ENCODE data around the gene CDC14A.
"Not testable (repeated sequence)": the region's sequence is repeated elsewhere in the genome, so short reads cannot be mapped to it uniquely, and the experiment has no call there.

Gene CDC14A

DNA sequence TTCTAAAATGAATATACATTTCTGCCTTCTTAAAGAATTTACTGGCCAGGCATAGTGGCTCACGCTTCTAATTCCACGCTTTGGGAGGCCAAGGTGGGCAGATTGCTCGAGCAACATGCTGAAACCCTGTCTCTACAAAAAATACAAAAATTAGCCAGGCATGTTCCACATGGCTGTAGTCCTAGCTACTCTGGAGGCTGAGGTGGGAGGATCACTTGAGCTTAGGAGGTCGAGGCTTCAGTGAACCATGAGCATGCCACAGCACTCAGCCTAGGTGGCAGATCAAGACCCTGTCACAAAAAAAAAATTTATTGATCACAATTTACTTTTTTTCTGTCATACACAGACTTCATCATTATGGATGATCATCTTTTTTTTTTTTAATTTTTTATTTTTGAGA, 11.5 kb downstream of the CDC14A start:
- no peak for DNase-seq

DNA sequence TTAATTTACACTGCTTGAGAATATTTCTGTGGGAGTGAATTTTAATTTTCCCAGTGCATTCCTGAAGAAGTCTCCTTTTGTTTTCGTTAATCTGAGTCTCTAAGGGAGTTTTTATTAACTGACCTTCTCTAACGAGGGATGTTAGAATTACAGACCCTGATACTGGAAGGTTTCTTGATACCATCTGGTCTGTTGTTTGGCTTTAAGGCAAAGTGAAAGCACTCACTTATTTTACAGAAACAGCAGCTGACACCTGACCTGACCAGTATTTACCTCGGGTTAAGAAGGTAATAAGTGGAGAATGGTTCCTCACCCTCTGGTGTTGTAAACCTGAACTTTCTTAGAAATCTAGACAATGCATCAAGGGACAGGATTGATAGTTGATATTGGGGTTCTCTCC, 12.4 kb downstream of the CDC14A start:
- no peak for DNase-seq

GRCh38 chr1:100366209-100366525, 13.9 kb downstream of the CDC14A start:
- DNase-seq, result no peak

DNA sequence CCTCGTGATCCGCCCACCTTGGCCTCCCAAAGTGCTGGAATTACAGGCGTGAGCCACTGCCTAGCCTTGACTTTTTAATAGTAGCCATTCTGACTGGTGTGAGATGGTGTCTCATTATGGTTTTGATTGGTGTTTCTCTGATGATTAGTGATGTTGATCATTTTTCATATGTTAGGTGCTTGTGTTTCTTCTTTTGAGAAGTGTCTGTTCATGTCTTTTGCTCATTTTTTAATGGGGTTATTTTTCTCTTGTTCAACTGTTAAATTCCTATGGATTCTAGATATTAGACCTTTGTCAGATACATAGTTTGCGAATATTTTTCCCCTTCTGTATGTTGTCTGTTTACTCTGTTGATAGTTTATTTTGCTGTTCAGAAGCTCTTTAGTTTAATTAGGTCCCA, 17.0 kb downstream of the CDC14A start:
- DNase-seq, result not testable (repeated sequence)

GRCh38 chr1:100373953-100374352, 21.6 kb downstream of the CDC14A start:
- DNase-seq, result not testable (repeated sequence)

DNA sequence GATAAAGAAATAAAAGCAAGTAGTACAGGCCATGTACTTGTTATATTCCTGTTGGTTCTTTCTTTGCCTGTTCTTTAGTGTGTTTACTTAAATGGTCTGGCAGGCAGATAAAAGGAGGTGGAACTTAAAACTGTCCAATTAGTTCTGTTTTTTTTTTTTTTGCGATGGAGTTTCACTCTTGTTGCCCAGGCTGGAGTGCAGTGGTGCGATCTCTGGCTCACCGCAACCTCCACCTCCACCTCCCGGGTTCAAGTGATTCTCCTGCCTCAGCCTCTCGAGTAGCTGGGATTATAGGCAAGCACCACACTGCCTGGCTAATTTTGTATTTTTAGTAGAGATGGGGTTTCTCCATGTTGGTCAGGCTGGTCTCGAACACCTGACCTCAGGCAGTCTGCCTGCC, 24.6 kb downstream of the CDC14A start:
- DNase-seq, result not testable (repeated sequence)

DNA sequence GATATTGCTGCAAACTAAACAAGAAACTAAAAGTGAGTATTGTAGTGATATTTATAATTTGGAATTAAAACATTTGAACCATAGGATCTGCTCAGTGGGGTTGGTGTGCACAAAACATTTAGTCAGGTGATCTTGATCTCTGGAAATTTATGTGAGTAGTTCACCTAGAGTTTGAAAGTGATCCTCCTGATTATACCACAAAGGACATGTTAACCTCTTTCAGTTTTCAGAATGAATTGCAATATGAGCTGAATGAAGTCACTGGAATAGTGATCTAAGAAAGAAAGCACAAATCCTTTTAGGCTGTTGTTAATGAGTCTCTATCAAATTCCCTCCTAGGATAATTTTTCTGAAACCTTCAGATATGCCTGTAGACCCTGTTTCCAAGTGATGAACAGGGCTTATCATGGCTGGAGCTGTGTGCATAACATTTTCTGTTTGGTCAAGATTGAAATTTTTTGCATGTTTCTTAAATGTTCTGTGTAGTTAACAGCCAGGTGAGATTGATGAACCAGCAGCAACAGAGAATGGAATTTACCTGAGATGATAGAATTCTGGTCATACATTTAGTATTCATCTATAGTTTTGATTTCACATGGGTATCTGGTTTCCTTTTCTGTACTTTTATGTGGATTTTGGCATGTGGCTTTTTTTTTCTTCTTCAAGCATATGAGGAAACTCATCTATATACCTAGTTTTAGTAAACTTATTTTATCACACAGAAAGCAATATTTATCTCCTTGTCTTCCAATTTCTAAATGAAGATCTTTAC, 25.5 kb downstream of the CDC14A start:
- no peak for DNase-seq

- no peak for DNase-seq
Observed at GRCh38 chr1:100378956-100379355, 26.6 kb downstream of the CDC14A start.

DNA sequence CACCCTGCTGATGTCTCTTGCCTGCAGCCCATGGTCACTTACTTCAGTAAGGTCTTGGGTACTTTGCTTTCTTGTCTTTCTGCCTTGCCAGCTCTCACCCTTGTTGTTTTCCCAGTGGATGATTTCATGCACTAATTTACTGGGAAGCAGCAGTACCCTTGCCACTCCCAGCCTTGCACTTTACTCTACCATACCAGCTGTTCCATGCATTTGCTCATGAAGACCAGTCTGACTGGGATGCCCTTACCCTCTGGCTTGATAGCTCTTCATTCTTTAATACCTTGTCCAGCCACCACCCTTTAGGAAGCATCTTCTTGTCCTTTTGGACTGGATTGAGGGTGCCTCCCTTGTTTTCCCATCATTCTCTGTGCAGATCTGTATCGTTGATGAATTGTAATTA, 28.3 kb downstream of the CDC14A start:
- DNase-seq, result no peak

- DNase-seq, result no peak
Observed at GRCh38 chr1:100382657-100383056, 30.4 kb downstream of the CDC14A start.

DNA sequence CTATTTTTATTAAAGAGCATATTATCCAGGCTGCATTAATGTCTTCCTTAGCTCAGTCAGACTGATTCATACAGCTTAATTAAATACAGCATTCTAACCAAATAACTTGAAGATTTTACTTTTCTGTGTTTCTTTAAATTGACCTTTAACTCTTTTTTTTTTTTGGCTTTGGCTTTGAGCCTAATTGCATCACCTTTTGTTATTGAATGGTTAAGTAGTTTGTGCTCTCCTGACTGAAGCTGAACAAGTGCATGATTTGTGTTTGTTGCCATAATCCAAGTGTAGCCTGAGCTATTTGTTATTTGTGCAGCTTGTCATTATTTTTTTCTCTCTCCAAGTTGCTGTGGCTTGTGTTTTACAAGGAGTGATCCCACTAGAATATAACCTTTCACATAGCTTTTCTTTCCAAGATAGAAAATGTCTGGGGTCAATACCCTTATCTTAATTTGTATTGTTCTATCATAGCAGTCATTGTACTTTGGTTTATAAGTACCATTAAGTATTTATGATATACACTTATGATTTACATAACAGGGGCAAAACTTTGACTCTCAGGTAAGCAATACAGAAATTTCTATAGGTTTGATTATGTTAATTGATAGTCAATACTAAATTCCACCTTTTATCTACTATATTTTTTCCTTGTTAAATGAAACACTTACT, 31.6 kb downstream of the CDC14A start:
- DNase-seq, result no peak

GRCh38 chr1:100387209-100387608, 34.9 kb downstream of the CDC14A start:
- no peak for DNase-seq

GRCh38 chr1:100387657-100388350, 35.5 kb downstream of the CDC14A start:
- DNase-seq, result no peak

DNA sequence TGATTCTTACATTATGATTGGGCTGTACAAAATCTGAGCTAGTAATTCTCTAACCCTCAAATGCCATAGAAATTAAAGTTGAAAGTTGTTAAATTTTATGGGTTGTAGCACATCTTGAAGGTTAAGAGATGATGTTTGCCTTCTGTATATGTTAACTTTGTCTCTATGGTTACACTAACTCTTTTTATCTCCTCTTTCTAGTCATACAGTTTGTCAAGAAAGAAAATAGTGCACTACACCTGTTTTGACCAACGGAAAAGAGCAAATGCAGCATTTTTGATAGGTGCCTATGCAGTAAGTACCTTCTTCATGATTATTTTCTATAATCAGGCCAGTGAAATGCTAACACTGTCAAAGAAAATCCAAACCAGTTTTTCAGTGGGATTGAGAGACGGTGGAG, 38.2 kb downstream of the CDC14A start:
- DNase-seq, result no peak

DNA sequence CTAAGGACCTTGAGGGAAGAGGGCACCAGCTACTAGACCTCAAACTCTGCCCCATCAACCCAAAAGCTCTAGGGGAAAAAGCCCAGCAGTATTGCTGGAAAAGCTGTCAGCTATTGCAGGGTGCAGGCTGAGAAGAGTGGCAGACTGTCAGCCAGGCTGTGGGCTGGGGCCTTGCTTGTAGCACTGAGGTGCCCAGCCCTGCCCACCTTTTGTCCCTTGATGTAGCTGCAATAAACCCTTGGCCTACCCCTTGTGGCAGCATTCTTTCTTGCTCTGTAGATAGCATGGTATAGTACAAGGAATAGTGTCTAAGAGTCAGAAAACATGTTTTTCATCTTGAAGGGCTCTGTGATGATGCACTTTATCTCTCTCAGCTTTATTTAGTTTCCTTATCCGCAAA, 39.4 kb downstream of the CDC14A start:
- no peak for DNase-seq

DNA sequence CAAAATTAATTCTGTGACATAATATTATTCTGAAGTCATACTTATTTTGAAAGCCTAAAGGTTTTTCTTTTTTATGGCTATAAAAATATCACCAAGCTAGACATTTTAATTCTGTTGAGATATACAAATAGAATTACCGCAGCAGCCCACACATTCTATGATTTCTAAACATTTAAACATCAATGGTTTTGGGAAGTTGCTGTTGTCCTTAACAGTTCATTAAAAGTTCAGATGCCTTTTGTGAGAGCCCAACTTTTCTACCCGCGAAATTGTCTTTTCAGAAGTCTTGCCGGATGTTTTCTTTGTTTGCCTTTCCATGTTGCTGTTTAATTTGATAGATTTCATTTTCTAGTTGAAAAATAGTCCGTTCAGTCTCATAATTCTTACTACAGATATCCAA, 40.5 kb downstream of the CDC14A start:
- DNase-seq, result no peak

- no peak for DNase-seq
Observed at GRCh38 chr1:100394285-100394684, 42.0 kb downstream of the CDC14A start.

- peak; percentile 61 for DNase-seq
Observed at GRCh38 chr1:100395913-100396312, 43.6 kb downstream of the CDC14A start.

DNA sequence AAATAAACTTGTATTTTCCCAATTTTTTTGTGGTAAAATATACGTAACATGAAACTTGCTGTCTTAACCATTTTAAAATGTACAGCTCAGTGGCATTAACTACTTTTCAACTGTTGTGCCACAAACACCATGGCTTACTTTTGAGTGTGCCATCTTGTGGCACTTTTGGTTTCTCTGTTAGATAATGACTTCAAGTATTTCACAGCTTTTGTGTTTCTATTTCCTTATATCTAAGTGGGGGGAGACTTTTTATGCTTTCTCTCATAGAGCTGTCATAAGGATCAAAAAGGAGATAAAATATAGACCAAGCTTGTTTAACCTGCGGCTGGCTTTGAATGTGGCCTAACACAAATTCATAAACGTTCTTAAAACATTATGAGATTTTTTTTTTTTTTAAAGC, 44.3 kb downstream of the CDC14A start:
- peak; percentile 53 for DNase-seq

- no peak for DNase-seq
Observed at GRCh38 chr1:100397681-100398080, 45.4 kb downstream of the CDC14A start.

DNA sequence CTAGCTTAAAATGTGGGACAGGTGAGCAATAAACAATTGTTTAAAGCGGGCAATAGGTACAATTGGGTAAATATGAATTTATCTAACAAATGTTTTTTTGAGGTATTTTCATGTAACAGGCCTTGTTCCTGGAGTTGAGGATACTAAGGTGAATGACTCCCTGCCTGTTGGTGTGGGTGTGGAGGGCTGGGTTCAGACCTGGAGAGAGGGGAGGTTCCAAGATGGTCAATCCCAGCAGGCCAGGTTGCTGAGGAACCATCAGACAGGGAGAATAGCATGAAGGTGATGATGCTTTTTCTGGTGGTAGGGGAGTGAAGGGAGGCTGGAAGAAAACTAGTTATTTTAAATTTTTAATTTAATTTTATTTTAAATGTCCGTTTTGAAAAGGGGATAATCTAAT, 46.3 kb downstream of the CDC14A start:
- no peak for DNase-seq

- DNase-seq, result peak; percentile 80
Observed at GRCh38 chr1:100400404-100400803, 48.1 kb downstream of the CDC14A start.

- no peak for DNase-seq
Observed at GRCh38 chr1:100404821-100405220, 52.5 kb downstream of the CDC14A start.

DNA sequence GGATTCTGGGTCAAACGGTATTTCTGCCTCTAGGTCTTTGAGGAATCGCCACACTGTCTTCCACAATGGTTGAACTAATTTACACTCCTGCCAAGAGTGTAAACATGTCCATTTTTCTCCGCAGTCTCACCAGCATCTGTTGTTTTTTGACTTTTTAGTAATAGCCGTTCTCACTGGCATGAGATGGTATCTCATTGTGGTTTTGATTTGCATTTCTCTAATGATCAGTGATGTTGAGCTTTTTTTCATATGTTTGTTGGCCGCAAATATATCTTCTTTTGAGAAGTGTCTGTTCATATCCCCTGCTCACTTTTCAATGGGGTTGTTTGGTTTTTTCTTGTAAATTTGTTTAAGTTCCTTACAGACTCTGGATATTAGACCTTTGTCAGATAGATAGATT, 53.6 kb downstream of the CDC14A start:
- DNase-seq, result not testable (repeated sequence)
